MG63 (cell line): ENCODE measurements around the gene CEP20. TPM values are rescaled to one million over a fixed set of nuclear protein-coding genes. Genes with fewer than 3 reads are reported as not detected.

Source experiments
- DNase-seq: peaks from one replicate; pipeline ENCODE4 v3.0.0-alpha.2; 2020
- H3K27me3 ChIP-seq: fragments of 250-450 bp; sonication (Bioruptor Pico); 2 replicates; pipeline ENCODE4 v1.5.1; 2020; ENCODE audit warnings: mild to moderate bottlenecking, moderate library complexity
- H3K36me3 ChIP-seq: fragments of 250-450 bp; sonication (Bioruptor Pico); 2 replicates; pipeline ENCODE4 v1.5.1; 2020; ENCODE audit warnings: mild to moderate bottlenecking, moderate library complexity
- H3K4me3 ChIP-seq: fragments of 250-450 bp; sonication (Bioruptor Pico); 2 replicates; pipeline ENCODE4 v1.5.1; 2020; ENCODE audit warnings: mild to moderate bottlenecking, moderate library complexity
- H3K9me3 ChIP-seq: fragments of 250-450 bp; sonication (Bioruptor Pico); 2 replicates; pipeline ENCODE4 v1.5.1; 2020; ENCODE audit warnings: mild to moderate bottlenecking, moderate library complexity
- total RNA-seq: library from RNA; depleted of rRNA; stranded (reverse); fragments of >200 nt; shearing (Covaris generic); gene quantifications from 2 replicates; pipeline ENCODE4 v1.2.3, GENCODE V29; 2014; ENCODE audit warnings: low replicate concordance; rRNA removed

CEP20 gene
- total RNA-seq, 1 experiment from 2014 or later, result 110 TPM

DNA sequence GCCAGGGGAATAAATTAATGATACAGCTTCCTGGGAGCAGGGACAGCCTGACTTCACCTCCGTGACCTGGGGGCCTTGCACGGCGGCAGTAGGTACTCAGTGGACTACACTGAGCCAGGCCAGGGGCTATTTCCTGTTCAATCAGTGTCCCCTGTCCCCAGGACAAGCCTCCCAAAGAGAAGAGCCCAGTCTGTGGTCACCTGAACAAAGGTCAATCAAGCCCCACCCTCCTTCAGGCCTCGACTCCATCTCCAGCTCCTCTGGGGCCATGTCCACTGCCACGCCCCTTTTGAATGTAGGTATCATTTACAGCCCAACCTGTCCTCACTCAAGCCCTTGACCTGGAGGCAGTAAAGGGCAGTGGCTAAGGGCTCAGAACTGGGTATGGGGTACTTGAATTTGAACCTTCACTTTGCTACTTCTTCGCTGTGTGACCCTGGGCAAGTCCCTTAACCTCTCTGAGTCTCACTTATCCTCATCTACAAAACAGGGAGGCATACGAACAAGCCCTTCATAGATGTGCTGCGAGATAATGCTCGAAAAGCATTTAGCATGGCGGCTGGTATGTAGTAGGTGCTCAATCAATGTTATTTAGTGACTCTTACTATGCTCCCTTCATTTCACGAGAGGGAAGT lies 60.6 kb downstream of the CEP20 start:
- no peaks in the 10 kb centered on the region for H3K9me3 ChIP-seq
- H3K27me3 ChIP-seq, result no peaks in the 10 kb centered on the region
- no peak overlapping the region for H3K4me3 ChIP-seq
- DNase-seq, result no peak
- H3K36me3 ChIP-seq, result no peaks in the 10 kb centered on the region

DNA sequence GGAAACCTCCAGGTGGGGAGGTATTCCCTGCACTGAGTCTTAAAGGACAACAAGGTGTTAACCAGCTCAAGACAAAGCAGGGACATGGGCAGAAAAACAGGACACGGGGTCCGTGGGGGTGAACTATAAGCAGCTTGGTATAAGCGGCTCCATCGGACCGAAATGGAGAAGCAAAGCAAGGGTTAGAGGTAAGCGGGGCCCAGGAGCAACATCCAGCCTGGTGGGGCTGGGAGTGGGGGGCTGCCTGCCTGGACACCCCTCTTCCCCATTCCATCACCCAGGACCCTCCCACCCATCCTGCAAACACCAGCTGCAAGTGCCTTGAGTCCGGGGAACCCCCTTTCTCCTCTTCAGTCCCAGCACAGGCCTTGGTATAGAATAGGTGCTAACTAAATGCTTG lies 61.1 kb downstream of the CEP20 start:
- H3K9me3 ChIP-seq, result no peaks in the 10 kb centered on the region
- H3K36me3 ChIP-seq, result no peaks in the 10 kb centered on the region
- H3K4me3 ChIP-seq, result no peak overlapping the region
- no peaks in the 10 kb centered on the region for H3K27me3 ChIP-seq
- DNase-seq, result no peak

- no peaks in the 10 kb centered on the region for H3K9me3 ChIP-seq
- no peak for DNase-seq
- no peak overlapping the region for H3K4me3 ChIP-seq
- no peaks in the 10 kb centered on the region for H3K27me3 ChIP-seq
- H3K36me3 ChIP-seq, result no peaks in the 10 kb centered on the region
Measured at GRCh38 chr16:15825750-15826305, 62.6 kb downstream of the CEP20 start.

DNA sequence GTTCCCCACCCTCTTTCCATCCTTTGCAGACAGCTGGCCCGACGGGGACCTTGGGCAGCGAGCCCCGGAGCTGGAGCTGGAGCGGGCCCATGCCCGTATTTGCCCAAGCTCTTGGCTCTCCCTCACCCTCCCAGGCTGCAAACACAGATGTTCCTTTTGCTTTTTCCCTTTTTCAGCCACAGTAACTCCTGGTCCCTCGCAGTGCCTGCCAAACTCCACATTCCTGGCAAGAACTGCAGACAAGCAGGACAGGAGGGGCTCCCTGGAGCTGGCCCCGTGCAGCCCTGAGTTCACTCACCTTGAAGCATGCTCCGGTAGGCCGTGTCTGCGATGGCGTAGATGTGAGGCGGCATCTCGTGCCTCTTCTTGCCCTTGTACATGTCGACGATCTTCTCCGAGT lies 65.4 kb downstream of the CEP20 start:
- no peak overlapping the region for H3K4me3 ChIP-seq
- DNase-seq, result no peak
- no peaks in the 10 kb centered on the region for H3K9me3 ChIP-seq
- no peaks in the 10 kb centered on the region; the same call in none of the 2 replicates for H3K27me3 ChIP-seq
- H3K36me3 ChIP-seq, result no peaks in the 10 kb centered on the region

- no peak for DNase-seq
- peaks cover 9% of the 10 kb centered on the region for H3K9me3 ChIP-seq
- H3K4me3 ChIP-seq, result no peak overlapping the region
- no peaks in the 10 kb centered on the region for H3K36me3 ChIP-seq
- no peaks in the 10 kb centered on the region; the same call in none of the 2 replicates for H3K27me3 ChIP-seq
Measured at GRCh38 chr16:15820837-15821236, 67.6 kb downstream of the CEP20 start.

- no peak for DNase-seq
- Histone ChIP-seq H3K4me3 (no peak overlapping the region), H3K27me3 (no peaks in the 10 kb centered on the region; the same call in none of the 2 replicates), H3K9me3 (peaks cover 17% of the 10 kb centered on the region), H3K36me3 (no peaks in the 10 kb centered on the region)
Measured at GRCh38 chr16:15819046-15819445, 69.4 kb downstream of the CEP20 start.

- DNase-seq, result no peak
- no peaks in the 10 kb centered on the region; the same call in none of the 2 replicates for H3K27me3 ChIP-seq
- H3K9me3 ChIP-seq, result peaks cover 17% of the 10 kb centered on the region
- H3K36me3 ChIP-seq, result no peaks in the 10 kb centered on the region
- H3K4me3 ChIP-seq, result no peak overlapping the region
Measured at GRCh38 chr16:15817446-15817845, 71.0 kb downstream of the CEP20 start.

- no peak for DNase-seq
- H3K27me3 ChIP-seq, result no peaks in the 10 kb centered on the region; the same call in none of the 2 replicates
Measured at GRCh38 chr16:15816228-15816627, 72.2 kb downstream of the CEP20 start.

More at GRCh38 chr16:15816228-15816627, 72.2 kb downstream of the CEP20 start:
- Histone ChIP-seq H3K9me3 (peaks cover 20% of the 10 kb centered on the region), H3K4me3 (no peak overlapping the region), H3K36me3 (no peaks in the 10 kb centered on the region)

Other genes with a start within 250 kb of the CEP20 start
- 3.2 and 3.7 TPM in 2 replicates for gene MARF1, start 245.4 kb downstream of the CEP20 start, total RNA-seq
- gene NDE1, start 238.4 kb downstream of the CEP20 start, total RNA-seq, result 20.1 and 34.4 TPM in 2 replicates
- 0.03 TPM in 1 of 2 replicates, not detected in the other for gene MYH11, start 31.6 kb downstream of the CEP20 start, total RNA-seq
- 35.8 and 48.0 TPM in 2 replicates for gene ABCC1, start 61.0 kb upstream of the CEP20 start, total RNA-seq